Neural progenitor cell (in vitro differentiated cells): ENCODE measurements around the gene TFE3. TPM values are rescaled to one million over a fixed set of nuclear protein-coding genes. Genes with fewer than 3 reads are reported as not detected.
A peak's percentile ranks its signal among the peaks of the same experiment; 100 is the strongest.

Experiments used
- DNase-seq: peaks from one replicate; pipeline ENCODE4 v3.0.0-alpha.2; 2016; ENCODE audit warnings: low spot score
- H2AFZ ChIP-seq: fragments of 200-600 bp; sonication (generic); replicated peaks from 2 replicates; pipeline ENCODE4 v1.6.1; 2016; ENCODE audit warnings: antibody characterized with exemption
- H3F3A ChIP-seq: fragments of 200-600 bp; sonication (generic); 2 replicates; pipeline ENCODE4 v1.6.1; 2016; ENCODE audit warnings: antibody characterized with exemption, low read depth
- H3K27ac ChIP-seq: fragments of 200-600 bp; sonication (generic); 2 replicates; pipeline ENCODE4 v1.5.1; 2016; ENCODE audit warnings: mild to moderate bottlenecking
- H3K27me3 ChIP-seq: fragments of 200-600 bp; sonication (generic); 2 replicates; pipeline ENCODE4 v1.6.1; 2016; ENCODE audit warnings: mild to moderate bottlenecking, moderate library complexity
- H3K36me3 ChIP-seq: fragments of 200-600 bp; sonication (generic); 2 replicates; pipeline ENCODE4 v1.5.1; 2016
- H3K4me1 ChIP-seq: fragments of 200-600 bp; sonication (generic); 2 replicates; pipeline ENCODE4 v1.6.1; 2016; ENCODE audit warnings: mixed run types
- H3K4me2 ChIP-seq: fragments of 200-600 bp; sonication (generic); 2 replicates; pipeline ENCODE4 v1.6.1; 2016
- H3K4me3 ChIP-seq: fragments of 200-600 bp; sonication (generic); 2 replicates; pipeline ENCODE4 v1.5.1; 2016
- H3K79me2 ChIP-seq: fragments of 200-600 bp; sonication (generic); 2 replicates; pipeline ENCODE4 v1.6.1; 2016; ENCODE audit warnings: low read depth
- H3K9ac ChIP-seq: fragments of 200-600 bp; sonication (generic); 2 replicates; pipeline ENCODE4 v1.6.1; 2016
- H3K9me3 ChIP-seq: fragments of 200-600 bp; sonication (generic); 2 replicates; pipeline ENCODE4 v1.5.1; 2016; ENCODE audit warnings: low read depth
- H4K20me1 ChIP-seq: fragments of 200-600 bp; sonication (generic); 2 replicates; pipeline ENCODE4 v1.6.1; 2016; ENCODE audit warnings: low read depth
- H3K27ac Mint-ChIP-seq: 3 replicates; pipeline ENCODE4 v1.8.0; 2021; ENCODE audit warnings: mixed read lengths
- H3K27me3 Mint-ChIP-seq: 2 replicates; pipeline ENCODE4 v1.8.0; 2022; ENCODE audit warnings: low read depth, mild to moderate bottlenecking, inconsistent platforms, moderate library complexity, mixed read lengths; ENCODE audit not compliant: insufficient read depth
- H3K36me3 Mint-ChIP-seq: 3 replicates; pipeline ENCODE4 v1.8.0; 2021; ENCODE audit warnings: mixed read lengths
- H3K4me1 Mint-ChIP-seq: 3 replicates; pipeline ENCODE4 v1.8.0; 2021; ENCODE audit warnings: mixed read lengths
- H3K4me3 Mint-ChIP-seq: 3 replicates; pipeline ENCODE4 v1.8.0; 2021; ENCODE audit warnings: mild to moderate bottlenecking, moderate library complexity, mixed read lengths
- H3K9me3 Mint-ChIP-seq: 3 replicates; pipeline ENCODE4 v1.8.0; 2020; ENCODE audit warnings: mixed read lengths
- EZH2 ChIP-seq: fragments of 200-600 bp; sonication (generic); IDR thresholded peaks from 2 replicates; pipeline ENCODE4 v1.6.1; 2017; ENCODE audit warnings: antibody characterized with exemption, mild to moderate bottlenecking, moderate library complexity
- EZH2phosphoT487 ChIP-seq: fragments of 200-600 bp; sonication (generic); IDR thresholded peaks from 2 replicates; pipeline ENCODE4 v1.6.1; 2017; ENCODE audit warnings: antibody characterized with exemption
- total RNA-seq: library from RNA; depleted of rRNA; stranded (reverse); fragments of >200 nt; gene quantifications from 2 replicates; pipeline ENCODE4 v1.2.3, GENCODE V29; 2015; ENCODE audit warnings: low replicate concordance
- TF ChIP-seq, protein P1 (sequence below): fragments of 200-600 bp; sonication (generic); IDR thresholded peaks from 2 replicates; pipeline ENCODE4 v1.5.1; 2017; ENCODE audit warnings: antibody characterized with exemption, mild to moderate bottlenecking

Gene TFE3
- total RNA-seq, 1 donor from 2014 or later: 7.9 TPM

DNA sequence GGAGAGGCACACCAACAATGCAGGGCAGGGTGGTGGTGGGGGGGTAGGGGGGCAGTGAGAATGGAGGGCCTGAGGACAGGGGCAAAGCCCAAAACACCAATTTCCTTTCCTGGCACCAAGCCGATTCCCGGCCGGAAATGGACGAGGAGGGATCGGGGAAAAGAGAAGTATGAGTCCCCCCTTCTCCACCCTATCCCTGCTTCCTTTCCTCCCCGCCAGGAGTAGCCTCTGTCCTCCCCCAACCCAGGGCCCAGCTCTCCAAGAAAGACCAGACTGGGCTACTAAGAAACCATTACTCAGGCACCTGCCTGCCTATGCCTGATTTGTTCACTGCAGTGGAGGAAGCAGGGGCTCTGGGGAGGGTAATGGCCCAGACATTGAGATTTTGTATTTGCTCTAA lies 16.0 kb upstream of the TFE3 start:
- TF ChIP-seq EZH2 (no peak), EZH2phosphoT487 (no peak)
- TF ChIP-seq, protein P1, sequence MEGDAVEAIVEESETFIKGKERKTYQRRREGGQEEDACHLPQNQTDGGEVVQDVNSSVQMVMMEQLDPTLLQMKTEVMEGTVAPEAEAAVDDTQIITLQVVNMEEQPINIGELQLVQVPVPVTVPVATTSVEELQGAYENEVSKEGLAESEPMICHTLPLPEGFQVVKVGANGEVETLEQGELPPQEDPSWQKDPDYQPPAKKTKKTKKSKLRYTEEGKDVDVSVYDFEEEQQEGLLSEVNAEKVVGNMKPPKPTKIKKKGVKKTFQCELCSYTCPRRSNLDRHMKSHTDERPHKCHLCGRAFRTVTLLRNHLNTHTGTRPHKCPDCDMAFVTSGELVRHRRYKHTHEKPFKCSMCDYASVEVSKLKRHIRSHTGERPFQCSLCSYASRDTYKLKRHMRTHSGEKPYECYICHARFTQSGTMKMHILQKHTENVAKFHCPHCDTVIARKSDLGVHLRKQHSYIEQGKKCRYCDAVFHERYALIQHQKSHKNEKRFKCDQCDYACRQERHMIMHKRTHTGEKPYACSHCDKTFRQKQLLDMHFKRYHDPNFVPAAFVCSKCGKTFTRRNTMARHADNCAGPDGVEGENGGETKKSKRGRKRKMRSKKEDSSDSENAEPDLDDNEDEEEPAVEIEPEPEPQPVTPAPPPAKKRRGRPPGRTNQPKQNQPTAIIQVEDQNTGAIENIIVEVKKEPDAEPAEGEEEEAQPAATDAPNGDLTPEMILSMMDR: no peak
- no peak overlapping the region for H3K4me2 ChIP-seq
- peaks cover 3% of the 10 kb centered on the region for H3K79me2 ChIP-seq
- no peaks in the 10 kb centered on the region for H3K36me3 ChIP-seq
- H3K4me3 ChIP-seq: no peak overlapping the region
- Mint-ChIP-seq H3K4me1 (peaks cover 12% of the 10 kb centered on the region), H3K4me3 (no peak overlapping the region), H3K27ac (no peak overlapping the region), H3K27me3 (peaks cover 9% of the 10 kb centered on the region), H3K36me3 (peaks cover 11% of the 10 kb centered on the region), H3K9me3 (peaks cover 26% of the 10 kb centered on the region)
- no peak overlapping the region for H3K27ac ChIP-seq
- no peaks in the 10 kb centered on the region for H4K20me1 ChIP-seq
- H3F3A ChIP-seq: no peaks in the 10 kb centered on the region
- H2AFZ ChIP-seq: no peak overlapping the region
- no peaks in the 10 kb centered on the region for H3K9me3 ChIP-seq
- DNase-seq: no peak
- H3K27me3 ChIP-seq: no peaks in the 10 kb centered on the region
- no peaks in the 10 kb centered on the region for H3K4me1 ChIP-seq
- H3K9ac ChIP-seq: no peak overlapping the region

DNA sequence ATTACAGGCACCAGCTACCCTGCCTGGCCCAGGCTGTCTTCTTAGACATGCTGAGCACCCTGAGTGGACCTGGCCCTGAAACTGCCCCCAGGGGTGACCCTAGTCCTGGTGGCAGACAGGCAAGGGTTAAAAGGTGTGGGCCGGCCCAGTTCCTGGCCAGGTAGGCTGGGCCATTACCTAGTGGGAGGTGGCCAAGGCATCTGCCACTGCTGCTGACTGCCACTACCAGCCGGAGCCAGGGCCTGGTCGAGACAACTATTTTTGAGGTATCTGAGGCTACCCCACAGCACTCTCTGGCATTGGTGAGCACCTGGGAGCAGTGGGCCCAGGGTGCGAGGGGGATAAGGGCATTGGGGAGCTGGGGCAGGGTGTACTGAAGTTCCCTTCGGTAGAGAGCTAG lies 15.6 kb upstream of the TFE3 start, which contains the start of gene CCDC120:
TSS of gene CCDC120 (plus strand) at position 206 of the 400 bp plus-strand sequence. CDS start 3,043 bp downstream, outside the sequence.
- Histone ChIP-seq H2AFZ (no peak within 1 kb of the TSS), H3K79me2 (peaks cover 7% of the 10 kb centered on the region), H3K36me3 (no peaks in the 10 kb centered on the region), H3K4me3 (no peak within 1 kb of the TSS), H3K4me1 (no peaks in the 10 kb centered on the region), H4K20me1 (no peaks in the 10 kb centered on the region), H3K27ac (no peak within 1 kb of the TSS), H3K9ac (no peak within 1 kb of the TSS), H3K4me2 (no peak within 1 kb of the TSS), H3F3A (peaks cover 4% of the 10 kb centered on the region), H3K27me3 (no peaks in the 10 kb centered on the region), H3K9me3 (no peaks in the 10 kb centered on the region)
- DNase-seq: no peak
- TF ChIP-seq, protein P1: no peak
- no peak for TF ChIP-seq EZH2phosphoT487
- no peak for TF ChIP-seq EZH2
- Mint-ChIP-seq H3K4me1 (peaks cover 15% of the 10 kb centered on the region), H3K27ac (no peak within 1 kb of the TSS), H3K4me3 (no peak within 1 kb of the TSS), H3K9me3 (peaks cover 30% of the 10 kb centered on the region), H3K36me3 (peaks cover 11% of the 10 kb centered on the region), H3K27me3 (peaks cover 12% of the 10 kb centered on the region)

DNA sequence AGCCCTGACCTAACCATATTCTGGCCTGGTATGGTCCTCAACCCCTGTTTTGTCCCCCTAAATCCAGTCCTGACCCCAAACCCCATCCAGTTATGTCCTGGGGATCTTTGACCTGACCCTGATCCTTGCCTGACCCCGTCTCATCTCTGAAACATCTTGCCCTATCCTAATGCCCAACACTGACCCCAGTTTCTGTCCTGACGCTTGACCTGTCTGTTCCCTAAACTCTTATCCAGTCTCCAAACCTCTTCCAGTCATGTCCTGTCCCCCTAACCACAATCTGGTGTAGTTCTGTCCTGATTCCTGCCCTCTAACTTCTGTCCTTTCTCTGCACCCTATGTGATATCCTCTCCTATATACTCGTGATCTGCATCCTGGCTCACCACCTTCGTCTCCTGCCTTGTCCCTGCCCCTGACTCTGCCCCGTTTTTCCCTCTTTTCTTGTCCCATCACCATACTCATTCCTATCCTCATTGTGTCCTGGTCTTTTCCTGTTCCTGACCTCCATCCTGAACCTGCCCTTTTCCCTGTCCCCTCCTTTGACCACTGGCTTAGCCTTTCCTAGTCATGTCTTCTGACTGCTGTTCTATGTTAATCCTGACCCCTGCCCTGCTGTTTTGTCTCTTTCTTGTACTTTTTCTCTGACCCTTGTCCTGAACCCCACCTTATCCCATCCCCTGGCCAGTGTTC lies 11.1 kb upstream of the TFE3 start:
- Histone ChIP-seq H3K27me3 (no peaks in the 10 kb centered on the region), H3K79me2 (peaks cover 7% of the 10 kb centered on the region), H3F3A (peaks cover 4% of the 10 kb centered on the region), H3K9ac (no peak overlapping the region), H3K9me3 (no peaks in the 10 kb centered on the region), H4K20me1 (no peaks in the 10 kb centered on the region), H3K4me1 (no peaks in the 10 kb centered on the region), H3K4me3 (peak overlapping the region; percentile 69), H3K27ac (no peak overlapping the region), H3K36me3 (no peaks in the 10 kb centered on the region), H2AFZ (no peak overlapping the region), H3K4me2 (peak overlapping the region; percentile 67)
- H3K27me3 Mint-ChIP-seq: peaks cover 14% of the 10 kb centered on the region
- peak overlapping the region; percentile 87 for H3K4me3 Mint-ChIP-seq
- TF ChIP-seq EZH2phosphoT487 (no peak), EZH2 (no peak)
- TF ChIP-seq, protein P1: no peak
- peaks cover 15% of the 10 kb centered on the region for H3K4me1 Mint-ChIP-seq
- peaks cover 6% of the 10 kb centered on the region for H3K36me3 Mint-ChIP-seq
- H3K9me3 Mint-ChIP-seq: peaks cover 39% of the 10 kb centered on the region
- no peak for DNase-seq
- peak overlapping the region; percentile 15 for H3K27ac Mint-ChIP-seq
